GM12873 (cell line): ENCODE data around the gene PCBP3.

ENCODE experiments used
- TF ChIP-seq, protein P1 (sequence below): IDR thresholded peaks from 2 replicates; pipeline ENCODE4 v1.5.1; 2012; ENCODE audit warnings: low read depth, mild to moderate bottlenecking, moderate library complexity, low read length, control low read depth; ENCODE audit not compliant: insufficient read depth; ENCODE audit errors: missing control alignments

Gene PCBP3

DNA sequence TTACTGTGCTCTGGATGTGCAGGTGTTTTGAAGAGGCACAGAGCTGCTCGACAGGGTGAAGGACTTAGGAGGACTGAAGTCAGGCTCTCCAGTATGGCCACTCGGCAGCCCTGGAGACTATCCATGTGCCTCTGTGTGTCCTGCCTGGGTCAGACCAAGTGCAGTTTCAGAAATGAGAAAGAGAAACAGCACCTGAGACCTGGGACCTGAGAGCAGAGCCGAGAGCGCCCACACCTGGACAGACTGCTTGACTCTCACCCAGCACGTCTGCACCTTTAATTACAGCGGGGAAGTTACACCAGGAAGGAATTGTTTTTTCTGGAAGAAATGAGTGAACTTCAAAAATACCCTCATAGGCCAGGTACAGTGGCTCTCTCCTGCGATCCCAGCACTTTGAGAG lies 278.4 kb downstream of the PCBP3 start:
- TF ChIP-seq, protein P1, sequence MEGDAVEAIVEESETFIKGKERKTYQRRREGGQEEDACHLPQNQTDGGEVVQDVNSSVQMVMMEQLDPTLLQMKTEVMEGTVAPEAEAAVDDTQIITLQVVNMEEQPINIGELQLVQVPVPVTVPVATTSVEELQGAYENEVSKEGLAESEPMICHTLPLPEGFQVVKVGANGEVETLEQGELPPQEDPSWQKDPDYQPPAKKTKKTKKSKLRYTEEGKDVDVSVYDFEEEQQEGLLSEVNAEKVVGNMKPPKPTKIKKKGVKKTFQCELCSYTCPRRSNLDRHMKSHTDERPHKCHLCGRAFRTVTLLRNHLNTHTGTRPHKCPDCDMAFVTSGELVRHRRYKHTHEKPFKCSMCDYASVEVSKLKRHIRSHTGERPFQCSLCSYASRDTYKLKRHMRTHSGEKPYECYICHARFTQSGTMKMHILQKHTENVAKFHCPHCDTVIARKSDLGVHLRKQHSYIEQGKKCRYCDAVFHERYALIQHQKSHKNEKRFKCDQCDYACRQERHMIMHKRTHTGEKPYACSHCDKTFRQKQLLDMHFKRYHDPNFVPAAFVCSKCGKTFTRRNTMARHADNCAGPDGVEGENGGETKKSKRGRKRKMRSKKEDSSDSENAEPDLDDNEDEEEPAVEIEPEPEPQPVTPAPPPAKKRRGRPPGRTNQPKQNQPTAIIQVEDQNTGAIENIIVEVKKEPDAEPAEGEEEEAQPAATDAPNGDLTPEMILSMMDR, result no peak

DNA sequence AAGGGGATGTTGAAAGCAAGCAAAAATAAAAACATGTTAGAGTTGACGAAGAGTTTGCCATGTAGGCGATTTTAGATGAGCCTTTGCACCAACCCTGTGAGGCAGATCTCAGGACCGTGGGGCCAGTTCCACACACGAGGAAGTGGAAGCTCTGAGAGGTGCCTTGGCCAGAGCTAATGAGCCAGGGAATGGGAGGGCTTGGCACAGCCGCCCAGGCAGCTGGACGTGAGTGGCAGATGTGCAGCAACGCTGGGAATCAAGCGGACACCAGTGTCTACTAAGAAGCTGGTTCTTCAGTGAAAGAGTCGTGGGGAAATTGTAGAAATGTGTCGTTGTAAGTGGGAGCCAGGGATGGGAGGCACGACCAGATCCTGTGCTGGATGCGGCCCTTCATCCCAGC lies 279.1 kb downstream of the PCBP3 start:
- TF ChIP-seq, protein P1, result no peak

DNA sequence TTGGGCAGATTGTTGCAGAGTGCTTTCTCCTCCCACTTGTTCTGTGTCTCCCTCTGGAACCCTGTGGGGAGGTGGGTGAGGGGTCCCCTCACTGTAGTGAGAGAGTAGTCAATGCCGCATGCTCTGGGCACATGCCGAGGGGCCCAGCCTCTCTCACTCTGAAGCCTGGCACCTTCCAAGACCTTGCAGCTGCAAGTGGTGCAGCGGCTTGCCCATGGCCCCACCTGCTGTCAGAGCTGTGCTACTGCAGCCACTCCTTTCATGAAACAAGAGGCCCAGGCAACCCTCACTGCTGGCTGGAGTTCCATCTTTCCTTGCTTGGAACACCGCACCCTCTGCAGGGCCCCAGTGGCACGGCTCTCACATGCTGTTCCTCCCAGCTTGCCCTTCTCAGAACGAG lies 279.6 kb downstream of the PCBP3 start:
- TF ChIP-seq, protein P1, result peak; percentile 56

DNA sequence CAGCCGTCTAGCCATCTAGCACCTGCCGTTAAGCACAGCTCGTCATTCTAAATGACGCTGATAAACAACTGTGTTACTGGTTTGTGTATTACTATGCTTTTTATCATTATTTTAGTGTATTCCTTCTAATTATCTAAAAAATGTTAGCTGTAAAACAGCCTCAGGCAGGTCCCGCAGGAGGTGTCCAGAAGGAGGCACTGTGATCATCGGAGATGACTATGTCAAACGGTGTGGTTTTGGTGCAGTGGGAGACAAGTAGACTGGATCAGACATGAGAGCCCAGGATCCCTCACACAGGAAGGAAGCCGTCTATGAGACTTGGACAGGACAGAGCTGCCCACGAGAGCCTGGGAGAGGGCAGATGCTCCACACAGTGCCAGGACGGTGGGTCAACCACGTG lies 282.8 kb downstream of the PCBP3 start:
- TF ChIP-seq, protein P1, result no peak

DNA sequence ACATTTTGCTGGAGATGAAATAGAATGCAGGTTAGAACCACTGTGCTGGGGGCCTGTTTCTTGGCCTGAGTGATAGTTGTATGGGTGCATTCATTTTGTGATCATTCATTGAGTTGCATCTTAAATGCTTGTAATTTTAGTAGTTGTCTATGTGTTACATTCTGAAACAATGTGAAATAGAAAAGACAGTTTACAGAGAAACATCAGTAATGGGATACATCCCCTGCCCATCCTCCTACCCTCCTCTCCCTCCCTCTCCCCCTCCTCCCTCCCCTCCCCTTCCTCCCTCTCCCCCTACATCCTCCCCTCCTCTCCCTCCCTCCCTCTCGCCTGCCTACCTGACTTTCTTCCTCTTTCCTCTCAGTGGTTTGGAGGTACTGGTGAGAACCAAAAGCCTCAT lies 283.5 kb downstream of the PCBP3 start:
- TF ChIP-seq, protein P1, result no peak

DNA sequence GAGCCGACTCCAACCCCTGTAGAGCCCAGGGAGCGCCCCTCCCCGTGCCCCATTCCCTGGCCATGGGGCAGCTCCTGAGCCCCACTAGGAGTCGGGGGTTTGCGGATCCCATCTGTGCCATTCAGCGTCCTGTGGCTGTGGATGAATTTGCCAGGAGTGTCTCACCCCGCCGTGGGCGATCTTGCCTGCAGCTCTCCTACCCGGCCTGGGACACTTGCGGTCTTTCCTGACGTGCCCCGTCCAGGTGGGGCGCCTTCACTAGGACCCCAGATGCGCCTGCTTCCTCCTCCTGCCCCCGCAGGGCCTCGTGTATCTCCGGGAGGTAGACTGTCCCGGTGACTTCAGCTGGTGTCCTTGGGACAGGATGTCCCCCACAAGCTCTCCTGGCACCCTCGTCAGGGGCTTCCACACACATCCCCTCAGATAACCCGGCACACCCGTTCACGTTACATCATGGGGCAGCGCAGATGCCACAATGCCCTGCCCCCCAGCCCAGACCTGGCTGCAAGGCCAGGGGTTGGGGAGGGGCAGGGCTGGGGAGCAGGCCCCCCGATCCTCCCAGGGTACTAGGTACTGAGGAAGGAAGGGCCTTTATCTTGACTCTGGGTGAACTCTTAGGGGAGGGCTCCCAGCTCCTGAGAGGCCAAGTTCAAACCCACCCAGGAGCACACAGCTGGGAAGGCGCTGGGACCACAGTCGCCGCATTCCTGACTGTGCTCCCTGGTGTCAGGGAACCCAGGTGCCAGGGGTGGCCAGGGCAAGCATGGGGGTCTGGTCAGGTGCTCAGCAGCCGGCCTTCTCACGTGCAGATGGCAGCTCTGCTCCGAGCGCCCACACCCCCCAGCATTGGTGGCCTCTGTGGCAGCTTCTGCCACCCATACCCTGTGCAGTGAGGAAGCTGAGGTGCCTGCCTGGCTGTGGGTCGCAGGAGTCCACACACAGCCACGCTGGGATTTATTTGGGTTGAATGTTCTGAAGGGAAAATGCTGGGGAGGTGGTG lies 284.6 kb downstream of the PCBP3 start:
- TF ChIP-seq, protein P1, result no peak

DNA sequence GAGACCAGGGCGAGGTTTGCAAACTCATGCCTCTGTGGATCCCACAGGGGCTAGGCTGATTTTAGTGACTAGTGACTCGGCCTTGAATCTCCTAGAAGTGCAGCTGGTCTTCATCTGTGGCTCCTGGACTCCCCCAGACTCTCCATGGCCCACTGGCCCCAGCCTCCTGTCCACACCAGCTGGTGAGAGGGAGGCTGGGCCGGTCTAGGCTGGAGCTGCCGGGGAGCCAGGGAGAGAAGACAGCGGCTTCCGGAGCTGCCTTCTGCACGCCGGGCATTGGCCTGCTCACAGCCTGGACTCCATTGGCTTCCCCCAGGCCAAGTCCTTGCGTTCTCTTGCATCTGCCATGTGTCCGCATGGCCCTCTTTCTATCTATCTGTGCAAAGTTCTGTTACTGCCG lies 285.9 kb downstream of the PCBP3 start:
- TF ChIP-seq, protein P1, result no peak
